NB4 (cell line): ENCODE data around the gene MPPED1.

Experiments
- DNase-seq: peaks from one replicate; pipeline ENCODE4 v3.0.0; 2010; ENCODE audit warnings: low read depth
- H3K4me3 ChIP-seq: one replicate; pipeline ENCODE4 v1.5.1; 2011; ENCODE audit warnings: mild to moderate bottlenecking, low read depth, low read length, moderate library complexity
- CTCF ChIP-seq: IDR thresholded peaks from one replicate; pipeline ENCODE4 v1.5.1; 2012; ENCODE audit warnings: low read depth, low read length
- MAX ChIP-seq: IDR thresholded peaks from 2 replicates; pipeline ENCODE4 v1.6.1; 2011; ENCODE audit warnings: low read depth, low read length
- MYC ChIP-seq: IDR thresholded peaks from 2 replicates; pipeline ENCODE4 v1.6.1; 2011; ENCODE audit warnings: low read depth, low read length
- POLR2A ChIP-seq: IDR thresholded peaks from 2 replicates; pipeline ENCODE4 v1.6.1; 2011; ENCODE audit warnings: mild to moderate bottlenecking; ENCODE audit not compliant: insufficient read length; ENCODE audit errors: extremely low read depth

MPPED1 gene

GRCh38 chr22:43375951-43376455 is 35.8 kb upstream of the MPPED1 start:
- no peak overlapping the region for H3K4me3 ChIP-seq
- TF ChIP-seq MAX (no peak), CTCF (no peak), POLR2A (no peak), MYC (no peak)
- DNase-seq, result no peak

- no peak for TF ChIP-seq MAX
- no peak for TF ChIP-seq POLR2A
- no peak for TF ChIP-seq MYC
- TF ChIP-seq CTCF, result no peak
- no peak overlapping the region for H3K4me3 ChIP-seq
- peak; percentile 22 for DNase-seq
Measured at GRCh38 chr22:43376765-43377547, 34.9 kb upstream of the MPPED1 start.

GRCh38 chr22:43377548-43377895 is 34.3 kb upstream of the MPPED1 start:
- no peak overlapping the region for H3K4me3 ChIP-seq
- no peak for TF ChIP-seq MYC
- no peak for TF ChIP-seq MAX
- TF ChIP-seq POLR2A, result no peak
- TF ChIP-seq CTCF, result no peak
- no peak for DNase-seq

- no peak overlapping the region for H3K4me3 ChIP-seq
- peak; percentile 45; the same call in 1 of the 2 replicates for TF ChIP-seq MAX
- no peak for TF ChIP-seq POLR2A
- no peak for TF ChIP-seq CTCF
- TF ChIP-seq MYC, result no peak
- peak; percentile 44 for DNase-seq
Measured at GRCh38 chr22:43377896-43378704, 33.7 kb upstream of the MPPED1 start.

- no peak for TF ChIP-seq MAX
- no peak for TF ChIP-seq MYC
- no peak overlapping the region for H3K4me3 ChIP-seq
Measured at GRCh38 chr22:43381693-43382092, 30.1 kb upstream of the MPPED1 start.

GRCh38 chr22:43384863-43385262 is 27.0 kb upstream of the MPPED1 start:
- H3K4me3 ChIP-seq, result no peak overlapping the region
- TF ChIP-seq MAX (no peak), CTCF (no peak), POLR2A (no peak), MYC (no peak)
- DNase-seq, result no peak

More at GRCh38 chr22:43381693-43382092, 30.1 kb upstream of the MPPED1 start:
- DNase-seq, result peak; percentile 71
